ENCODE data around the gene CDC25B.

Gene CDC25B

GRCh38 chr20:3813848-3814581, 17.9 kb downstream of the CDC25B start:
- DNase-seq (ENCODE audit: insufficient read length, low spot score) (no peak), FAIRE-seq (no peak)
- TF ChIP-seq, protein P1, sequence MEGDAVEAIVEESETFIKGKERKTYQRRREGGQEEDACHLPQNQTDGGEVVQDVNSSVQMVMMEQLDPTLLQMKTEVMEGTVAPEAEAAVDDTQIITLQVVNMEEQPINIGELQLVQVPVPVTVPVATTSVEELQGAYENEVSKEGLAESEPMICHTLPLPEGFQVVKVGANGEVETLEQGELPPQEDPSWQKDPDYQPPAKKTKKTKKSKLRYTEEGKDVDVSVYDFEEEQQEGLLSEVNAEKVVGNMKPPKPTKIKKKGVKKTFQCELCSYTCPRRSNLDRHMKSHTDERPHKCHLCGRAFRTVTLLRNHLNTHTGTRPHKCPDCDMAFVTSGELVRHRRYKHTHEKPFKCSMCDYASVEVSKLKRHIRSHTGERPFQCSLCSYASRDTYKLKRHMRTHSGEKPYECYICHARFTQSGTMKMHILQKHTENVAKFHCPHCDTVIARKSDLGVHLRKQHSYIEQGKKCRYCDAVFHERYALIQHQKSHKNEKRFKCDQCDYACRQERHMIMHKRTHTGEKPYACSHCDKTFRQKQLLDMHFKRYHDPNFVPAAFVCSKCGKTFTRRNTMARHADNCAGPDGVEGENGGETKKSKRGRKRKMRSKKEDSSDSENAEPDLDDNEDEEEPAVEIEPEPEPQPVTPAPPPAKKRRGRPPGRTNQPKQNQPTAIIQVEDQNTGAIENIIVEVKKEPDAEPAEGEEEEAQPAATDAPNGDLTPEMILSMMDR (IDR thresholded peaks at IDR 0.05; ENCODE audit: insufficient read depth, missing control alignments), result no peak

GRCh38 chr20:3814928-3815495, 18.9 kb downstream of the CDC25B start:
- DNase-seq (ENCODE audit: insufficient read length, low spot score) (no peak), FAIRE-seq (no peak)
- TF ChIP-seq, protein P1 (IDR thresholded peaks at IDR 0.05; ENCODE audit: insufficient read depth, missing control alignments), result no peak

GRCh38 chr20:3815703-3816315, 19.7 kb downstream of the CDC25B start:
- TF ChIP-seq, protein P1 (IDR thresholded peaks at IDR 0.05; ENCODE audit: insufficient read depth, missing control alignments), result no peak
- DNase-seq (ENCODE audit: insufficient read length, low spot score) (no peak), FAIRE-seq (no peak)

- DNase-seq (ENCODE audit: insufficient read length, low spot score) (no peak), FAIRE-seq (no peak)
- TF ChIP-seq, protein P1 (IDR thresholded peaks at IDR 0.05; ENCODE audit: insufficient read depth, missing control alignments), result peak; percentile 49
Measured at GRCh38 chr20:3818155-3819151, 22.3 kb downstream of the CDC25B start.

GRCh38 chr20:3819411-3820047, 23.4 kb downstream of the CDC25B start:
- FAIRE-seq (no peak), DNase-seq (ENCODE audit: insufficient read length, low spot score) (no peak)
- TF ChIP-seq, protein P1 (IDR thresholded peaks at IDR 0.05; ENCODE audit: insufficient read depth, missing control alignments), result no peak

DNA sequence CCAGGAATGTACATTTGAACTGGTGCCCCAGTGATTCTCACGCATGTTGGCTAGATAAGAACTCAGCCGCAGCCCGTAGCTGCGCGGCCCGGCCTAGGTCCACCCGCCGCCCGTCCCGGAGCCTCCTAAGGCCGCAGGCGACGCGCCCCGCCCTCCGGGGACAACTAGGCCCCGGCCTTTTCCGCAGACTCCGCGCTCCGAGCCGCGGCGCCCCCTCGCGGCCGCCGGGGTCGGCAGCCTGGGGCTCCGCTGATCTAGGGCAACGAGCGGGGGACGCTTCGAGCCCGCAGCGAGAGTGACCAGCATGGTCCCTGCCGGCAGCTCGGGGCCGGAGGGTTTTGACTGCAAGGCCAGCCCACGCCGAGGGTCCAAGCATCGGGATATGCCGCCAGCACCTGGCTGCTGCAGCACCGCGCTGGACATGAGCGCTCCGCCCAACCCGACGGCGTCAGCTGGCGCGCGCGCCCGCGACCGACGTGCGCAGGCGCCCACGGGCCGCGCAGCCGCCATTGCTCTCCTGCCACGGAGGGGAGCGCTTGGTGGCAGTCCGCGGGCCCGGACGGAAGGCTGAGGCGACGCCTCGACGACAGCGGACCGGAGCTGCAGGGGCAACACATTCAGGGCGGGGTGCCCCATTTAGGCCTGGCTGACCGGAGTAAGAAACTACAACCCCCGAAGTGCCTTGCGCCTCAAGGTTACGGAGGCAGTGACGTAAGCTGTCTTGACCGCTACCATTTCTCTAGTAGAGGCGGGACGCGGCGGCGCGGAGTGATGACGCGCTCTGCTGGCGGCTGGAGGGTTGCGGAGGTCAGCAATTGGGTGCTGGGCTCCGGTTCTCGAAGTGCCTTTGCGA, 24.2 kb downstream of the CDC25B start, which contains the start of gene AP5S1:
Gene AP5S1, plus strand, starts transcription at position 500 of the 853 bp plus-strand sequence. CDS start 1,571 bp downstream, outside the sequence.
- TF ChIP-seq, protein P1 (IDR thresholded peaks at IDR 0.05; ENCODE audit: insufficient read depth, missing control alignments), result peak; percentile 70
- DNase-seq (ENCODE audit: insufficient read length, low spot score), result peak; percentile 46
- no peak for FAIRE-seq
